Natural killer cell treated with Interleukin-12 subunit alpha and Interleukin-12 subunit beta and Interleukin-15 and Interleukin-18, amount 100 ng/mL, for 72 hours (primary cell): ENCODE data around the gene MEF2C. TPM values are rescaled to one million over a fixed set of nuclear protein-coding genes. Genes with fewer than 3 reads are reported as not detected.
"Not testable (repeated sequence)": the region's sequence is repeated elsewhere in the genome, so short reads cannot be mapped to it uniquely, and the experiment has no call there.

Experiments used
- ATAC-seq, 2 donors: fragments of 150-1000 bp; cut with Tn5 transposase in 1 of 2; sonication (Bioruptor Pico), chemical (Tn5 transposase) in 1 of 2; 2 replicates each; pipeline ENCODE4 v1.10.0; 2021
- DNase-seq: peaks from one replicate; pipeline ENCODE4 v3.0.0; 2022; ENCODE audit warnings: low spot score
- H3K27ac Mint-ChIP-seq, 2 donors: 1 replicate in 1 of 2; 2 replicates in 1 of 2; pipeline ENCODE4 v1.8.0; 2022; ENCODE audit warnings: mixed read lengths in 2 of 2, mild to moderate bottlenecking in 1 of 2, moderate library complexity in 1 of 2
- H3K27me3 Mint-ChIP-seq, 2 donors: 1 replicate in 1 of 2; 2 replicates in 1 of 2; pipeline ENCODE4 v1.8.0; 2022; ENCODE audit warnings: mixed read lengths in 2 of 2
- H3K36me3 Mint-ChIP-seq: one replicate; pipeline ENCODE4 v1.8.0; 2022; ENCODE audit warnings: mixed read lengths
- H3K4me1 Mint-ChIP-seq, 2 donors: 1 replicate in 1 of 2; 2 replicates in 1 of 2; pipeline ENCODE4 v1.8.0; 2022; ENCODE audit warnings: low read depth in 2 of 2, mixed read lengths in 2 of 2, mild to moderate bottlenecking in 1 of 2
- H3K4me3 Mint-ChIP-seq: one replicate; pipeline ENCODE4 v1.8.0; 2022; ENCODE audit warnings: mixed read lengths
- H3K9me3 Mint-ChIP-seq: 2 replicates; pipeline ENCODE4 v1.8.0; 2022; ENCODE audit warnings: mixed read lengths
- total RNA-seq, 2 donors: library from RNA; stranded (reverse); gene quantifications; one replicate each; pipeline ENCODE4 v1.2.3, GENCODE V29; 2022

Gene MEF2C
- total RNA-seq, 2 donors from 2014 or later: 3.3 to 3.5 TPM

- Mint-ChIP-seq H3K27ac (no peak overlapping the region), H3K9me3 (no peaks in the 10 kb centered on the region), H3K36me3 (no peaks in the 10 kb centered on the region), H3K4me3 (no peak overlapping the region), H3K27me3 (no peaks in the 10 kb centered on the region), H3K4me1 (no peaks in the 10 kb centered on the region)
- ATAC-seq (no peak), DNase-seq (no peak)
Measured at GRCh38 chr5:88807327-88807726, 75.7 kb downstream of the MEF2C start.

DNA sequence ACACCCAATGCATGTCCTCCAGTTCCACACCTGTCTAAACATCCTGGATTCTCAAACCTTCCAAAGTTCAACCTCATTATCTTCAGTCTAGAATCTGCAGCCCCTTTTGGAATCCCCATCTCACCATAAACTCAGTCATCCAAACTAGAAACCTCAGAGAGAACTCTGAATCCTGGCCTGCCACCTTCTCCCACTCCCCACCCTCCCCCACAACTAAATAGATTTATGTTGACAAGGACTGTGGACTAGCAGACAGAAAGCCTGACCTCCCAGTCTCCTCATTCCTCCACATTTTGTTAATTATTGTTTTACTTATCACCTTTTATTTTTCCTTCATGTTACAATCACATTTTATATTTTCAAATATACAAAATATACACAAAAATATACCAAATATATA is 76.6 kb downstream of the MEF2C start:
- DNase-seq (no peak), ATAC-seq (no peak)
- H3K9me3 Mint-ChIP-seq: no peaks in the 10 kb centered on the region
- no peak overlapping the region for H3K4me3 Mint-ChIP-seq
- H3K36me3 Mint-ChIP-seq: no peaks in the 10 kb centered on the region
- no peaks in the 10 kb centered on the region for H3K27me3 Mint-ChIP-seq
- no peaks in the 10 kb centered on the region for H3K4me1 Mint-ChIP-seq
- no peak overlapping the region for H3K27ac Mint-ChIP-seq

DNA sequence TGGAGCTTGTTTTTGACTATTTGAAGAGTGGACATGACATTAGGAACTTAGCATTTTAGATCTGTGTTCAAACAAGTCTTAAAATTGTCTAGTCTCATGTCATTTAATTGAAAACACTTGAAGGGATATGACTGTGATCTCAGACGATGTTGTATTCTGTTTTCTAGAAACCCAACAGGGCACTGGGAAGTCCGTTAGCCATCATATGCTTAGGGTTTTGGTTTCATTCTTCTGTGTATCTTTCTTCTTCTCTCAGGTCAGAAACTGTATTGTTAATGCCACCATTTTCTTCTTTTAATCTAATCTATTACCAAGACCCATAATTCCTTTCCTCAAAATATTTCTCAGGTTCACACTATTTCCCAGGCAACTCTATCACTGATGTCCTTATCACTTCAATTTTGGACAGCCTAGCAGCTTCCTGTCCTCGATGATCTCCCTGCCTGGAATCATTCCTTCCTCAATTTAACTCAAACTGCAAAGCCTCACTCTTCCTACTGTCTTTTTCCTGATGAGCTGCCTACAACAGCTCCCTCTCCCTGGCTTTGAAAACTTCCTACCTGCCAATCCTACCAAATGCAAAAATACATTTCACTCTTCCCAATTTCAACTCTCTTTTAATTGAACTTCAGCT is 77.7 kb downstream of the MEF2C start:
- H3K27ac Mint-ChIP-seq: no peak overlapping the region
- H3K36me3 Mint-ChIP-seq: no peaks in the 10 kb centered on the region
- H3K4me3 Mint-ChIP-seq: no peak overlapping the region
- no peaks in the 10 kb centered on the region for H3K9me3 Mint-ChIP-seq
- no peaks in the 10 kb centered on the region for H3K27me3 Mint-ChIP-seq
- ATAC-seq (no peak), DNase-seq (no peak)
- H3K4me1 Mint-ChIP-seq: no peaks in the 10 kb centered on the region

DNA sequence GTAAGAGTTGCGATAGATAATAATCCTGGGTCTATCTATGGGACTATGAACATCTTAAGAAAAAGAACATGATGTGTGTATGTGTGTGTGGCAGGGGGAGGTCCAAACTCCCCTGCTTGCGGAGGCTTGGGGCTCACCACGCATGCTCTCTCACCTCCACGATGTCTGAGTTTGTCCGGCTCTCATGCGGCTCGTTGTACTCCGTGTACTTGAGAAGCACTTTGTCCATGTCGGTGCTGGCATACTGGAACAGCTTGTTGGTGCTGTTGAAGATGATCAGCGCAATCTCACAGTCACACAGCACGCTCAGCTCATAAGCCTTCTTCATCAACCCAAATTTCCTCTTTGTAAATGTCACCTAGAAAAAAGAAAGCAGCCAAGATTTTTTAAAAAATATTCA is 78.5 kb downstream of the MEF2C start:
- Mint-ChIP-seq H3K27ac (no peak overlapping the region), H3K36me3 (no peaks in the 10 kb centered on the region), H3K27me3 (no peaks in the 10 kb centered on the region), H3K4me3 (no peak overlapping the region), H3K4me1 (no peaks in the 10 kb centered on the region), H3K9me3 (no peaks in the 10 kb centered on the region)
- no peak for DNase-seq
- no peak for ATAC-seq

DNA sequence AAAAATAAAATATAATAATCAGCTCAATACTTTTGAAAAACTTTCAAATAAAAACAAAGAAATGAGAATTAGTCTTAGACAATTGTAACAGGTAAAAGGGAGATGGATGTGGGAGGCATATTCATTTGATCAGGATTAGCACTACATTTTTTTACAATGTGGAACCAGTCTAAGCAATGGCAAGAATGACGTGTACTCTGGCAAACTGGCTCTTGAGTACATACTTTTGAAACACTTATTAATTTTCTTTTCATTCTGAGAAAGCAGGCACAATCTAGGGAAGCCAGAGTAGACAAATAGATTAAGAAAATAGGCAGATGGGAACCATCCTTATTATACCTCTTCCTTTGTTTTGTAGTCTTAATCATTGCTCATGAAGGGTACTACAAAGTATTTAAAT is 79.7 kb downstream of the MEF2C start:
- no peaks in the 10 kb centered on the region for H3K4me1 Mint-ChIP-seq
- DNase-seq (no peak), ATAC-seq (no peak)
- no peak overlapping the region for H3K4me3 Mint-ChIP-seq
- no peaks in the 10 kb centered on the region for H3K36me3 Mint-ChIP-seq
- H3K9me3 Mint-ChIP-seq: no peaks in the 10 kb centered on the region
- H3K27ac Mint-ChIP-seq: no peak overlapping the region
- no peaks in the 10 kb centered on the region for H3K27me3 Mint-ChIP-seq

DNA sequence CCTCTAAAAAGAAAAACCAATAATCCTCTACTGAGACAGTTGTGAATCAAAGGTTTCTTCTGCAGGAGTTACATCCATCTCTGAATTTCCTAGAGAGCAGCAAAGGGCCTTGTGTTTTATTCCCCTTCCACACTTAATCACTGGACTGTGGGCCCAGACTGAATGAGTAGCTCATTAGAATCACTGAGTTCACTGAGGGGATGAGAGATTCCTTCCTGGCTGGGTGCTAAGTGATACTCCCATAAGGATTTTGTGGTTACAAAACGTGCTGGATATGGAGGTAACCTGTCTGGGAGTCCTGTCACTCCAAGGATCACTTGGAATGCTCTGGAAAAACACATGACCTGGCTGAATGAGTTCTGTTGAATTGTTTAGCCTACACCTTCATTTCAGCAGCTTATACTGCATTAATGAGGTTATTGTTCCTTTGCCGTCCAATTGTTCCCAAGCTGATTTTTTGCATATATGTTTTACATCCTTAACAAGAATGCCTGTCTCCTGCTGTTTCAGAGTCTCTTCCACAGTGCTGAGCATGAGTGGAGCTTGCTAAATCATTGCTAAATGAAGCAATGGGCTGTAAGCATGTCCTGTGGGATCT is 82.9 kb downstream of the MEF2C start:
- Mint-ChIP-seq H3K27ac (no peak overlapping the region), H3K9me3 (peaks cover 4% of the 10 kb centered on the region), H3K27me3 (no peaks in the 10 kb centered on the region), H3K36me3 (peaks cover 5% of the 10 kb centered on the region), H3K4me1 (no peaks in the 10 kb centered on the region), H3K4me3 (no peak overlapping the region)
- ATAC-seq: no peak
- no peak for DNase-seq

DNA sequence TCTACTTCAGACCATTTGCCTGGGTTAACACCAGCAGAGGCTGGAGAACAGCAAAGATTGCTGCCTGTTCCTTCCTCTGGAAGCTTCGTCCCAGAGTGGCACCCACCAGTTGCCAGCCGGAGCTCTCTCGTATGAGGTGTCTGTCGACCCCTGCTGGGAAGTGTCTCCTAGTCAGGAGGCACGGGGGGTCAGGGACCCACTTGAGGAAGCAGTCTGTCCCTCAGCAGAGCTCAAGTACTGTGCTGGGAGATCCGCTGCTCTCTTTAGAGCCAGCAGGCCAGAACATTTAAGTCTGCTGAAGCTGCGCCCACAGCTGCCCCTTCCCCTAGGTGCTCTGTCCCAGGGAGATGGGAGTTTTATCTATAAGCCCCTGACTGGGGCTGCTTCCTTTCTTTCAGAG is 84.1 kb downstream of the MEF2C start:
- not testable (repeated sequence) for H3K9me3 Mint-ChIP-seq

DNA sequence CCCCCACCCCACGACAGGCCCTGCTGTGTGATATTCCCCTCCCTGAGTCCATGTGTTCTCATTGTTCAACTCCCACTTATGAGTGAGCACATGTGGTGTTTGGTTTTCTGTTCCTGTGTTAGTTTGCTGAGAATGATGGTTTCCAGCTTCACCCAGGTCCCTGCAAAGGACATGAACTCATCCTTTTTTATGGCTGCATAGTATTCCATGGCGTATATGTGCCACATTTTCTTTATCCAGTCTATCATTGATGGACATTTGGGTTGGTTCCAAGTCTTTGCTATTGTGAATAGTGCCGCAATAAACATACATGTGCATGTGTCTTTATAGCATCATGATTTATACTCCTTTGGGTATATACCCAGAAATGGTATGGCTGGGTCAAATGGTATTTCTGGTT is 89.2 kb downstream of the MEF2C start:
- not testable (repeated sequence) for H3K27me3 Mint-ChIP-seq, H3K4me1 Mint-ChIP-seq, H3K9me3 Mint-ChIP-seq, DNase-seq, ATAC-seq, H3K4me3 Mint-ChIP-seq, H3K27ac Mint-ChIP-seq, H3K36me3 Mint-ChIP-seq

More for the DNA sequence above, 84.1 kb downstream of the MEF2C start:
- H3K36me3 Mint-ChIP-seq, H3K4me3 Mint-ChIP-seq, DNase-seq, H3K27ac Mint-ChIP-seq, H3K4me1 Mint-ChIP-seq, H3K27me3 Mint-ChIP-seq, ATAC-seq: not testable (repeated sequence)

- Mint-ChIP-seq H3K27ac (no peak overlapping the region), H3K4me3 (no peak overlapping the region), H3K36me3 (peaks cover 5% of the 10 kb centered on the region), H3K9me3 (peaks cover 4% of the 10 kb centered on the region), H3K4me1 (no peaks in the 10 kb centered on the region), H3K27me3 (no peaks in the 10 kb centered on the region)
- ATAC-seq (no peak), DNase-seq (no peak)
Measured at GRCh38 chr5:88792144-88792840, 90.7 kb downstream of the MEF2C start.

DNA sequence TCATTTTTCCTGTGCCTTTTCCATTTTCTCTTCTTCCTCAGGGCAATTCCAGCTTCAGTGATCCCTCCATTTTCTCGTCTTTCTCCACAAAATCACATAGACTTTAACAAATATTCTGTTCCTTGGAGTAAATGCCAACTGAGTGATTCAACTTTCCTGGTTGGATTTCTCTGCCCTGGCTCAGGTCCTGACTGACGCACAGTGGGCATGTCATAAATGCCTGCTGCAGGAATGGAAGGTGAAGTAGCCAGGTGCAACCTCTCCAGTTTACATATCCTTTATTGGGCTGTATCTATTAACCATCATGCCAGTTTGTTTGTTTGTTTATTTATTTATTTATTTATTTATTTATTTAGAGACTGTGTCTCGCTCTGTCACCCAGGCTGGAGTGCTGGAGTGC is 95.1 kb downstream of the MEF2C start:
- no peaks in the 10 kb centered on the region for H3K9me3 Mint-ChIP-seq
- no peak for ATAC-seq
- no peak for DNase-seq
- H3K4me1 Mint-ChIP-seq: peaks cover 4 to 7% of the 10 kb centered on the region in 2 donors
- no peaks in the 10 kb centered on the region for H3K36me3 Mint-ChIP-seq
- no peak overlapping the region for H3K4me3 Mint-ChIP-seq
- H3K27ac Mint-ChIP-seq: no peak overlapping the region
- no peaks in the 10 kb centered on the region for H3K27me3 Mint-ChIP-seq

DNA sequence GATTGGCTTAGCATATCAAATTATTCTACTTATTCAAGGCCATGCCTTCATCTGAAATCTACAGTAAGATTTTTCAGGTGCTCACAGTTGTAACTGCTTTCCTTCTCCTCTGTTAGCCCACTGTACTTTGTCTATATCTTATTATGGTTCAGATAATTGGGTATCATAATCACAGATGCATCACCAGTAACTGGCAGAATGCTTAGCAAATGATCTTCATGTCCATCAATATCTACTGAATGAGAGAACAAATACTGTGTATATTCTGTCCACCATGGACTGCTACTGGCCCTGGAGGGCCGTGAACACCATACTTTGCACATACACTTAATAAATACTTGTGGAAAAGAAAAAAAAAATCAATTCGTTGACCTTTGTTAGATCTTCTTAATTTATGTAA is 96.2 kb downstream of the MEF2C start:
- no peak for ATAC-seq
- Mint-ChIP-seq H3K9me3 (no peaks in the 10 kb centered on the region), H3K36me3 (no peaks in the 10 kb centered on the region), H3K4me1 (peaks cover 4 to 7% of the 10 kb centered on the region in 2 donors), H3K27ac (no peak overlapping the region), H3K27me3 (no peaks in the 10 kb centered on the region), H3K4me3 (no peak overlapping the region)
- no peak for DNase-seq

GRCh38 chr5:88785746-88786565 is 97.0 kb downstream of the MEF2C start:
- Mint-ChIP-seq H3K4me1 (peaks cover 4 to 7% of the 10 kb centered on the region in 2 donors), H3K4me3 (peak overlapping the region; percentile 30), H3K9me3 (no peaks in the 10 kb centered on the region), H3K27me3 (no peaks in the 10 kb centered on the region), H3K27ac (peak overlapping the region in 1 of 2 donors; percentile 51), H3K36me3 (no peaks in the 10 kb centered on the region)
- ATAC-seq: peak in 1 of 2 donors; percentile 61
- no peak for DNase-seq

- DNase-seq: no peak
- Mint-ChIP-seq H3K9me3 (no peaks in the 10 kb centered on the region), H3K36me3 (no peaks in the 10 kb centered on the region), H3K27me3 (no peaks in the 10 kb centered on the region), H3K4me1 (peaks cover 7 to 14% of the 10 kb centered on the region in 2 donors), H3K4me3 (no peak overlapping the region), H3K27ac (no peak overlapping the region)
- no peak for ATAC-seq
Measured at GRCh38 chr5:88782571-88782970, 100.4 kb downstream of the MEF2C start.

DNA sequence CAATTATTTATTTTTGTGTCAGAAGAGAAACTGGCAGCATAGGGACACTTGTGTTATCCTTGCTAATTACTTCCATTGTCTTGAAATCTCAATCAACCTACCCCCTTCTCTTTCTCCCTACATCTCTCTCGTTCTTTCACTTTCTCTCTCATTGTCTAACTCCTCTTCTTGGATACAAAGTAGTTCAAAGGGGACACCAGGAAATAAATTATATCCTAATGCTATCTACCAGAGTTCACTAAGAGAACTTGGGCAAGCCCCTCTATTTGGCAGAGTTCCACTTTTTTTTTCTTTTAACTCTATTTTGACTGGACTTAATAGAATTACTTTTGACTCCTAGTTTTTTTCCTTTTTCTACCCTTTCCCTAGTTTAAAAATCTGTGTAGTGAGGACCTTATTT is 102.2 kb downstream of the MEF2C start:
- Mint-ChIP-seq H3K4me1 (peaks cover 2 to 14% of the 10 kb centered on the region in 2 donors), H3K4me3 (no peak overlapping the region), H3K9me3 (no peaks in the 10 kb centered on the region), H3K27ac (no peak overlapping the region), H3K36me3 (no peaks in the 10 kb centered on the region), H3K27me3 (no peaks in the 10 kb centered on the region)
- no peak for ATAC-seq
- DNase-seq: no peak
